H1 (cell line): ENCODE data around the gene YAF2. TPM values are rescaled to one million over a fixed set of nuclear protein-coding genes. Genes with fewer than 3 reads are reported as not detected.

Experiments used
- ASH2L ChIP-seq: fragments of 200-600, 300-600 bp; sonication (generic); IDR thresholded peaks from one replicate; pipeline ENCODE4 v1.7.1; 2017; ENCODE audit warnings: low read length
- BCL11A ChIP-seq, 2 experiments: IDR thresholded peaks; one replicate each; pipeline ENCODE4 v1.6.1; 2011; ENCODE audit warnings: low read depth in 2 of 2, low read length in 2 of 2, mild to moderate bottlenecking in 2 of 2
- CTBP2 ChIP-seq: IDR thresholded peaks from 2 replicates; pipeline ENCODE4 v1.7.0; 2011; ENCODE audit warnings: borderline replicate concordance, mild to moderate bottlenecking, moderate library complexity, mixed read lengths, low read length; ENCODE audit not compliant: insufficient read depth, insufficient read length
- POLR2A ChIP-seq, 2 experiments: IDR thresholded peaks; 1 replicate in 1 of 2; 2 replicates in 1 of 2; pipeline ENCODE4 v1.6.1; 2011; ENCODE audit warnings: low read depth in 2 of 2, low read length in 2 of 2, mild to moderate bottlenecking in 2 of 2; ENCODE audit errors: control extremely low read depth in 1 of 2
- polyA plus RNA-seq, 7 experiments: library from polyadenylated mRNA; depleted of rRNA in 3 of 7; stranded (reverse) in 5 of 7; unstranded in 2 of 7; fragments of >200 nt in 5 of 7; fragments of 200-250 nt in 2 of 7; gene quantifications; 1 replicate in 5 of 7; 2 replicates in 1 of 7; 4 replicates in 1 of 7; pipeline versions ENCODE4 v1.2.1 to v1.2.3, GENCODE V29; 2011 to 2013; ENCODE audit warnings: missing spikeins in 2 of 7, mixed read lengths in 2 of 7
- total RNA-seq: library from RNA; stranded (reverse); fragmentation: NEBNext Ultra II Directional; extraction: Animal tissue kit (Norgen Biotek cat#: 25700); gene quantifications from 2 replicates; pipeline ENCODE4 v1.2.1, GENCODE V29; 2021

Gene YAF2
- total and polyA plus RNA-seq, 2 of the 8 experiments (the other 6 are each of a cell fraction or from before 2014, with no cell fraction given), result 0.50 to 2.2 TPM

DNA sequence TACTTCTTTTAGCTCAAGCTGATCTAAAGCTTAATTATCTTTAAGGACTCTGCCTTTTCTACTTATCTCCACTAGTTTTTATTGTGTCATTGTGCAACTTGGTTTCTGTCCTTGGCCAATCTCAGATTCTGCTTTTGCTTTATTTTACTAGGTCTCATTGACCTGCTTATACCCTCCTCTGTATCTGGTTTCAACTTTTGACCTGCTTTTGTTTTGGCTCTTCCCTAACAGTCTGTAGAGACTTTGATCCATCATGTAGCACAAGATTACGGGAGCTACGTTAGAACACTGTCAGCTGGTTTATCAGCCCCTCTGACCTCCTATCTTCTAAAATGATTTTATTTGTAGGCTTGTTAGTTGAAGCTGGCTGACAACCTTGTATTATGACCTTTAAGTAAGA lies 44.2 kb upstream of the YAF2 start (continued):
- TF ChIP-seq CTBP2 (no peak), POLR2A (IDR thresholded peaks at IDR 0.05; ENCODE audit: control extremely low read depth in 1 of 2, low read depth in 2 of 2, low read length in 2 of 2) (no peak), ASH2L (no peak), BCL11A (IDR thresholded peaks at IDR 0.05; ENCODE audit: low read depth in 2 of 2, low read length in 2 of 2) (no peak)
